Stimulated activated CD8-positive, alpha-beta memory T cell treated with anti-CD3 and anti-CD28 coated beads, Interleukin-2, amount 100 ng/mL, for 1 hour (primary cell): ENCODE results near the gene PIGS.
A peak's percentile ranks its signal among the peaks of the same experiment; 100 is the strongest.

ENCODE experiments used
- DNase-seq, 2 donors: peaks; one replicate each; pipeline ENCODE4 v3.0.0-alpha.2; 2020; ENCODE audit warnings: low read depth in 2 of 2

The PIGS gene

DNA sequence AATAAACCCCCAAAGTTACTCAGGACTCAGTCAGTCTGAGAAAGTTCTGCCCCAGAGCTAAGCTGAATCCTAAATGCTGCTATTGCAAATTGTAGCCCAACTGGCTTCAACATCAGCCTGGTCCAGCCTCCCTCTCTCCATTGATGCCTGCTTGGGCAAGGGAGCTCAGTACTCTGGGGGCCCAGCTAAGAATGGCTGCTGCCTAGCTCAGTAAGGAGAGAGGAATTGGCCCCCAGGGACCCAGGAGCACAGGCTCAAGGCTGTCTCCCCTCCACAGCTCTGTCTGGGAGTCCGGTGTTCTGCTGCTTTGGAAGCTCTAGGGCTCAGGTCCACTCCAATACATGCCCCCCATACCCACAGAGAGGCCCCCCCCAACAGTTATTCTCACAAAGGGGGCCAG is 20.5 kb downstream of the PIGS start:
- no peak for DNase-seq

DNA sequence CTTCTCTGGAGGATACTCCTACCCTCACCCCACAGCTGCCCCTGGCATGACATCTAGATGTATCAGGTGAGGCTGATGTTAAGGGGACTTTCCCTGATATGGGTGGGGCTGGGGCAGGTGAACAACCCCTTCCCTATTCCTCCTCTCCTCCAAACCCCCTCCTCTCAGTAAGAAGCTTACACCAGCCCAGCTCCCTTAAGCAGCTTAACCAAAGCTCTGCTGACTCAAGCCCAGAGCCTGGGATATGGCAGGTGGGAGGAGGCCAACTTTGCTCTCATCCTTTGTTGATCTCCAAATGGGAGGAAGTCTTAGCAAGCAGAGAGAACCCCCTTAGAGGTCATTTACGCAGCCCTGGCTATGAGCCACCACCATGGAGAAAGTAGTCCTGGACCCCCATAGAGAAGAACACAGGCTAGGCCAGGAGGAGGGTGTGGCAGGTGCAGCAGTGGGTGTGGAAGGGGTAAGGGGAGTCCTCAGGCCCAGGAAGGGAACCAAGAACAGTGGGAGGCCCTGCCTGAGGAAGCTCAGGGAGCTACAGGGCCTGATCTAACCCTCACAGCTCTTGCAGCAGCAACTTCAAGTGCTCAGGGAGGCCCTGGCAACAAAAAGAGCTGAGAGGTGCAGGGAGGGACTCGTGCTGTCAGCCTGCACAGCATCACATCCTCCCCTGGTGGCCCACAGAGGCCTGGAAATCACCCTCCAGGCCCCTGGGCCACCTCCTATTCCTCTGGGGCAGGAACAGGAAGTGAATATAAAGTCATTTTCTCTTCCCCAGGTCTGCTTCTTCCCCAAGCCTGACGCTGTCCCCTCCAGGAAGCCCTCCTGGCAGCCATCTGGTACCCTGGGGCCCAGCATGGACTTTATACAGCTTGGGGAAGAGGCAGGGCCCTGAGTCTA is 21.8 kb downstream of the PIGS start:
- no peak for DNase-seq

DNA sequence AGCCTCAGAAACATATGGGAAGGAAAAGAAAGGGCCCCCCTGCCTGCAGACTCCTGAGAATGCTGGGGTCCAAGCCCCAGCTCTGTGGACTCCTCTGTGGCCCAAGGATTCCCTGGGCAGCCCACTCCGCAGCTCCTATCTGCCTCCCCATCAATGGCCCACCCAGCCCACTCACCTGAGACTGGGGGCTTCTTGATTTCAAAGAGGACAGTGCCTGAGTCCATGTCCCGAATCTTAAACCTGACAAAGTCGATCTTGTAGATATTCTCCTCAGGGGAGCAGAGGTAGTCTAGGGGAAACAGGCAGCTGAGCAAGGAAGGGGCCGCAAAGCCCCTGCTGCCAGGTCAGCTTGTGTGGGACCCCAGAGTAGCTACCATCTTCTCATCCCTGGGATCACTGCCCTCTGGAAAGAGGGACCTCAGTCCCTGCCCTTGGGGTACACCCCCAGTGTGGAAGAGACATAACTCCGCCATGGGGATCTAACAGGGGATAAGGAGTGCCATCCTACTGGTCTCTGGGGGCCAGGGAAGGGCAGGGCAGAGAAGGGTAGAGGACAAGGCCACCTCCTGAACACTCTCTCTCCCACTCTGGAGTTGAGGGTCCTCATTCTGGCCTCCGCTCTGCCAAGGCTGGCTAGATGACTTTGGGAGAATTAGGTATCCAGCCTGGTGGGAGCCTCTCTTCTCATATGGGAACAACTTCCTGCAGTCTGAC is 22.8 kb downstream of the PIGS start:
- DNase-seq, result no peak

DNA sequence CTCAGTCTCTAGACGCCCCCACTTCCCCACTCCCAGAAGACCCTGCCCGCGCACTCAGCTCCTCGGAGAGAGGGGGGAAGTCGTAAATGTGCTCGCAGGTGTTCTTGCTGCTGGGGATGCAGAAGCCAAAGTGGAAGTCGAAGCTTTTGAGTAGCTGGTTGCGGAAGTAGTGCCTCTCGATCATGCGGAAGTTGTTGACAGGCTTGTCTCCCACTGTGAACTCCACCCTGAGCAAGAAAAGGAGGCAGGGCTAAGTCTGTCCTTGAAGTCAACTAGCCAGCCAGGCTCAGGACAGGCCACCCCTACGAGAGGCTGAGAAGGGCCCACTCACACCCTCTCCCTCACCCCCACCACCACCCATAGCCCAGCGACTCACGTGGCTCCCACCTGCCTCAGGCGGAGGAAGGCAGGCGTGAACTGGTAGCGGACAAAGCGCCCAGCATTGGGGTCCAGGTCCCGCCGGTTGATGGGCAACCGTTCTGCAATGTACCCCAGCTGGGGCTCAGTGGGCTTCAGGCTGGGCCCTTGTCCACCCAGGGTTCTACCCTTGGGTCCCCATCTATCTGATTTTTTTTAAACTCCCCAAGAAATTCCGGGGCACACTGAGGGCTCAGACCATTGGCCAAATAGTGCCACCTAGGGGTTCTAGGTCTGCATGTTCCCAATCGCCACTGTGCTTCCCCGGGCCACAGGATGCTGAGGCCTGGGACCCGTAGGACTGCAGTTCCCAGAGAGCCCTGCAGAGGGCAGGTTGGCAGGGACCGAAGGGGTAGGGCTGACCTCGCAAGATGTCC is 23.5 kb downstream of the PIGS start:
- peak in 1 of 2 donors; percentile 24 for DNase-seq

GRCh38 chr17:28547096-28547622 is 24.2 kb downstream of the PIGS start:
- no peak for DNase-seq

DNA sequence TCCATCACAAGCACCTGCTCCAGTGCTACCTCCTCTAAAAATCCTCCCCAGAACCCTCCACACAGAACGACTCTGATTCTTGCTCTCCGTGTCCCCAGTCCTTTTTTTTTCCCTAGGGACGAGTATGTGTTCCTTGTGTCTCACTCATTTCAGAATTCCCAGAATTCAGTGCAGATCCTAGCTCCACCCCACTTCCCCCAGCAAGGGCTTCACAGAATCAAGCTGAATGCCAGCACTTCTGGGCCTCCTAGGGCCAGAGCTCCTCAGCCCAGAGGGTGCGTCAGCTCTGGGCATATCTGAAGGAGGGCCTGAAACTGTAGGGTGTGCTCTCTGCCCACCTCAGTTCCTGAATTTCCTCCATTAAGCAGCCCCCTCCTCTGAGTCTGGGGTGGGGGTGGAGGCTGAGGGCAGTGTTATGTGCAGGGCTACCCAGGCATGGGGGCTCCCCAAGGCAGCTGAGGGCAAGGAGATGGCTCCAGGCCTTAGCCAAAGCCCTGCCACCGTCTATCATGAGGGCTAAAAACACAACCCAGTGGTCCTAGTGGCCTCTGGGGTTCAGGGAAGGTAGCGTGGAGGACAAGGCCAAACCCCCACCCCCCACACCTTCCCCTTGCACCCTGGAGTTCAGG is 25.4 kb downstream of the PIGS start:
- DNase-seq, result no peak

- DNase-seq, result no peak
These were observed 26.2 kb downstream of the PIGS start for GRCh38 chr17:28545141-28545503.

- DNase-seq, result no peak
These were observed 26.8 kb downstream of the PIGS start for GRCh38 chr17:28544402-28545140.

GRCh38 chr17:28541439-28541838 is 29.9 kb downstream of the PIGS start:
- DNase-seq, result no peak

GRCh38 chr17:28540231-28540630 is 31.1 kb downstream of the PIGS start:
- no peak for DNase-seq

DNA sequence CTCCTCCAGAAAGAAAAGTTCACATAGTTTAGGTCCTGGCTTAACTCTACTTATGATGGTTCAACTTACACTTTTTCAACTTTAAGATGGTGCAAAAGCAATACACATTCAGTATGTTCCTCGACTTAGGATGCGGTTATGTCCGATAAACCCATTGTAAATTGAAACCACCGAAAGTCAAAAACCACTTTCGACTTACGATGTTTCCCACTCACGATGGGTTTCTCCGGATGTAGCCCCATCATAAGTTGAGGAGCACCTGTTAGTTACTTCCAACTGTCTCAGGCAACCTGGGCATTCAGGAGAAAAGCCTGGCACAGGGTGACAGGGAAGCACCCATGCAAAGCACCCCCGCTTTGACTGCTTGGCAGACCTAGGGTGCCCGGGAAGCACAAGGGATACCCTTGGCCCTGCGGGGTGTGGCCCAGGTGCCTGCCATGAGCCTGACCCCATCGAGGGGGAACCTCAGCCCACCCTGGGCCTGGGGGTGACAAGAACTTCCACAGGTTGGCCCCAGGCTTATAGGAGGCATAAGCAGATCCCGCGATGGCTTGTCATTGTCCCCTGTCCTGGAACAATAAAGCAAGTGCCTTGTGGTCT is 32.9 kb downstream of the PIGS start:
- no peak for DNase-seq

DNA sequence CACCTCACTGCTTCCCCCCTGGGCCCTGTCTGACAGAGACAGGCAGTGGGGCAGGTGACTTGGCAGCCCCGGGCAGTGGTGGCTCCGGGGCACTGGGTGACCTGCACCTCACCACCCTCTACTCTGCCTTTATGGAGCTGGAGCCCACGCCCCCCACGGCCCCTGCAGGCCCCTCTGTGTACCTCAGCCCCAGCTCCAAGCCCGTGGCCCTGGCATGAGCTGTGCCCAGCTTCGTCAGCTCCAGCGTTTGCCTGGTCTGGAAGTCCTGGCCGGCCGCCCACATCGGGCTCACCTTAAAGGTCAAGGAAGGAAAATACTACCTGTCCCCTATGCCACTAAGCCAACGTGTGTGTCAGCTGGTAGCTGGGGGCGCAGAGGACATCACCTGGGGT is 34.1 kb downstream of the PIGS start:
- DNase-seq, result no peak

- DNase-seq, result no peak
These were observed 34.6 kb downstream of the PIGS start for GRCh38 chr17:28536532-28537218.

GRCh38 chr17:28534740-28535375 is 36.5 kb downstream of the PIGS start:
- DNase-seq, result no peak

GRCh38 chr17:28533091-28533807 is 38.1 kb downstream of the PIGS start:
- no peak for DNase-seq

DNA sequence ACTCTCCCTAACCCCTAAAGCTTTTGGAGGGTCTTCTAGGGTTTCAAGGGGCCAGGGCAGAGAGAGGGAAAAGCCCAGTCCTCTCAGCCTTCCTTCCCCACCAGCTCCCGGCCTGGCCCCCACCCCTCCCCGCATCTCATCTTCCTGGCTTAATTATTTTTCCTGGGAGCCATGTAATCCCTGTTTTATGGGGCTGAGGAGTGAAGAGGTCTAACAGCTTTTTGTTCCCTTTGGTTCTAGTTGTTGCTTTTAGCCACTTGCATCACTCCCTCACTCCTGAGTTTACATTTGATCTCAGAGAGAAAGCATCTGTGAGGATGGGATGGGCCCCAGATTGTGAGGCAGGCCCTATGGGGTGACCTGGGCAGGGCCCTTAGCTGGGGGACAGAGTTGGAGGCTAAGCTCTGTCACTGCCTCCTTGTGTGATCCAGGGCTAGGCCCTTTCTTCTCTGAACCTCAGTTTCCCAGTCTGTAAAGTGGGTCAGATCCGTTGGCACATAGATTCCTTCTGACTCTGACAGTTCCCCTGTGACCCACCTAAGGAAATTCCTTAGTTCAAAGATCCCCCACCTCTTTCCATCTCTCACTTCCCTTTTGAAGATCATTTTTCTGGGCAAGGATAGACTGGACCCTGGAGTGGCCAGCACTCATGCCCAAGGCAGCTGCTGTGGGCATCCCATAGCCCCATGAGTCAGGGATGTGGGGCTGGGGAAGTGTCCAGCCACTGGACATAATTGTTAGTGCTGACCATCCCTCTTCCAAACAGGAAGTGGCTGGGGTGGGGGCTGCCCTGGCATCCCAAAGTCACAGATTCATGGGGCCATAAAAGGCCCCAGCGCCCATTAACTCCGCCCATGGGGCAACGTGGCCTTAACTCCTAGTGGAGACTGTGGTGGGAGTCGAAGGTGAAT is 39.0 kb downstream of the PIGS start:
- DNase-seq, result no peak

DNA sequence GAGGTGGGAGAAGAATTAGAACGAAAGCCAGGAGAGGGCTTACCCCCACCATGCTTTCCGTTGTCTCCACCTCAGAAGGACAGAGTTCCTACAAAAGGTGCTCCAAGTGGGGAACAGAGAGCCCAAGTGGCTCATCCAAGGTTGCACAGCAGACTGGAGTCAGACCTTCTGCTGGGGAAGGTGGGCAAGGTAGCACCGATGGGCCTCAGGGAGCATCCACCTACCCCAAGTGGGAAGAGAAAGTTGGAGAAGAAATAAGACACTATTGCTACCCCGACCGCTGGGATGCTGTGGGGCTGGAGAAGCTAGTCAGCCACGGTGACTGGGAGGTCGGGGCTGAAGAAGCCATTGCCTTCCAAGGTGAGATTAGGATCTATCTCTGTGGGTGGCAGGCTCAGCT is 40.4 kb downstream of the PIGS start:
- no peak for DNase-seq

DNA sequence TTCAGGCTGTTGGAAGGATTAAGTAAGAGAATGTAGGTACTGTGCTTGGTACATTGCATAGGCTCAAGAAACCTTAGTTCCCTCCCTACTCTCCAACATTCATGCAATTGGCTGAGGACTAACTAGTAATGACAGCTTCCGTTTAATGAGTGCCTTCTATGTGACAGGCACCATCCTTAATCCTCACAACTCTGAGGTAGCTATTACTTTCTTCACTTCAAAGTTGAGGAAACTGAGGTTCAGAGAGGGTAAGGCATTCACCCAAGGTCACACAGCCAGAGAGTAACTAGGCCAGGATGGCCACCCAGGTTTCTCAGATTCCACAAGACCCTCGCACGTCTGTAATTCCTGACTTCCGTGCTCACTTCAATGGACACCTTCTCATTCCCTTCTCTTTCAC is 41.1 kb downstream of the PIGS start:
- no peak for DNase-seq
